ENCODE data around the gene ISM2. TPM values are rescaled to one million over a fixed set of nuclear protein-coding genes. Genes with fewer than 3 reads are reported as not detected.

ISM2 gene
- total and polyA plus RNA-seq, 2 of the 8 experiments (the other 6 are each of a cell fraction or from before 2014, with no cell fraction given), result 0.52 to 0.79 TPM

- TF ChIP-seq RXRA (IDR thresholded peaks at IDR 0.05; ENCODE audit: insufficient read depth, low read depth, low read length), result no peak
- no peak for TF ChIP-seq CHD1 (IDR thresholded peaks at IDR 0.05; ENCODE audit: low read depth, low read length)
- TF ChIP-seq SP4 (IDR thresholded peaks at IDR 0.05; ENCODE audit: low read length), result no peak
- no peak for TF ChIP-seq ATF3 (IDR thresholded peaks at IDR 0.05; ENCODE audit: insufficient read depth, low read depth, low read length)
- no peak for TF ChIP-seq TAF7 (optimal IDR thresholded peaks at IDR 0.05; ENCODE audit: borderline replicate concordance, low read depth, low read length)
These were observed 9.1 kb upstream of the ISM2 start (continued) for GRCh38 chr14:77507762-77508161.

All from H1 (cell line).